NCI-H146 treated with DMSO at 0.1 percent for 48 hours (cell line): ENCODE measurements around the gene TMEM128.
"Not testable (repeated sequence)": the region's sequence is repeated elsewhere in the genome, so short reads cannot be mapped to it uniquely, and the experiment has no call there.

Experiments
- DNase-seq: peaks from one replicate; lab custom pipeline; 2025; ENCODE audit not compliant: unreplicated experiment; lab: John Stamatoyannopoulos, UW

The TMEM128 gene

GRCh38 chr4:4256799-4257198, 8.8 kb upstream of the TMEM128 start:
- no peak for DNase-seq

DNA sequence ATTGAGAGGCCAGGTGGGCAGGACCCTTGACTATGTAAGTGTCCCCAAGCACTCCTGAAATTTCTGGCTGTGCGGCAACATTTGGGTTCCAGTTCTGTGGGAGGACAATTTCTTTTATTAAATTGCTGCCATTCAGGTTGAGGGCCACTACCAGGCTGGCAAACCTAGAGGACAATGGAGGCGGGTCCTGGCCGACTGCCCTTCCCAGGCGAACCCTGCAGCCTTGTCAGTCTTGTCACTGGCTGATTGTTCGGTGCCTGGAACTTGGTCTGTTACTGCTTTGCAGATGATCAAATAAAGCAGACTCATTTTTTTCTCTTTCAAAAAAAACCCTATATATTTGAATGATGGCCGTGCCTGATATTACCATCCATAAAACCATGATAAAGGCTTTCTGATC, 6.6 kb upstream of the TMEM128 start:
- DNase-seq, result no peak

DNA sequence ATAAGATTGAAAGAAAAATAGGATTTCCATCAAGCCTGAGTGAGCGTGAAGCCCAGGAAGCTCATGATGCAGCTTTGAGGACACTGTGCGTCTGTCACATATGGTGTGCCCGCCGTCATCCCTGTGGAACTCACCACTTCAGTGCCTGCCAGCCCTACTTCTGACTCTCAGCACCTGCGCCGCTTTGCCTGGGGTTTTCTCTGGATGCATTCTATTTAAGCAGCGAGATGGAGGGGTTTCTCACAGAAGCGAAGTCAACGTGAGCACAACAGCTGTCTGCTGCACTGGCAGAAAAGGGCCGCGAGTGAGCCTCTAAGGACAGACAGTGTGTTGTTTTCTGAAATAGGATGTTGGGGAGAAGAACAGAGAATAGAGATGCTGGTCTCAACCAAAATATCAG, 6.2 kb upstream of the TMEM128 start:
- no peak for DNase-seq

- DNase-seq, result no peak
These were observed 1.8 kb upstream of the TMEM128 start for GRCh38 chr4:4249866-4250265.

- DNase-seq, result not testable (repeated sequence)
These were observed 1.3 kb upstream of the TMEM128 start for GRCh38 chr4:4249342-4249741.

DNA sequence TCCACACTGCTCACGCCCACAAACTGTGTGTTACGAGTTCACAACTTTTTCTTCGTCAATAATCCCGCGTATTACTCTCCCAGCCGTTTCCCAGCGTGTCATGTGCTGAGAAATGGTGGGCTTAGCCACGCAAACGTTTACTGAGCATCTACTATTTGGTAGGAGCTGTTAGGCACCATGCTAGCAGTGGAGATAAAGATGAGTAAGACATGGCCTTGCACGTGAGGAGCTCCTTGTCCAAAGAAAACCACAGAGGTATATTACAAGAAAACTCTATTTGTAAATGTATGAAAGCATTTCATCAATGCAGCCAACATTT, 821 bp upstream of the TMEM128 start:
- DNase-seq, result no peak

DNA sequence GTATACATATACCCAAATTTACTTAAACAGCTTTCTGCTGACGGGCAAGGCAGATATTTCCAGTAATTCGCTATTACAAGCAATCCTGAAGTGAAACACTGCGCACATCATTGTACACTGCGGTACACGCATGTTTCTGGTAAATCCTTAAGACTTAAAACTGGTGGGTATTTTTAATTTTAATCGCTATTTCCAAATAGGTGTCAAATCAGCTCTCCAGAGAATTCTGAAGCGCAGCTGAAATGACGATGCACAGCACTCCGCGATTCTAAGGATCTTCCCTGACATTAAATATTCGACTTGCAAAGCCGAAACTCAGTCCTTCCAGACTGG, 361 bp downstream of the TMEM128 start:
- no peak for DNase-seq

DNA sequence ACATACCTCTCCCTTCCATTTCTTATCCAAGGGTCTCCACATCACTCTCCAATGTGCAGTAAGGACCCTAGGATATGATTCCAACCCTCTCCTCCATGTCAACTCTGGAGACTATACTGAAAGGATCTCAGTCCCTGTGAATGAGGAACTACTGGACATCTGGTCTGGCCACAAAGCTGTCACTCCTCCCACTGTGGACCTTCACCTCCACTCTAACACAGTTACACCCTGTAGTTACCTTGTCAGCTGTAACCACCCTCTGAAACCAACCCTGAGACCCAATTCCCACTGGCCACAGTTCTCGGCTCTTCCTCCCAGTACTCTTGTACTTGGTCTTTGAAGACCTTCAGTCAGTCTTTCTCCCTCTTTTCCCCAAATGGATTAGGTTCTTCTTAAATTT, 2.9 kb downstream of the TMEM128 start:
- no peak for DNase-seq

DNA sequence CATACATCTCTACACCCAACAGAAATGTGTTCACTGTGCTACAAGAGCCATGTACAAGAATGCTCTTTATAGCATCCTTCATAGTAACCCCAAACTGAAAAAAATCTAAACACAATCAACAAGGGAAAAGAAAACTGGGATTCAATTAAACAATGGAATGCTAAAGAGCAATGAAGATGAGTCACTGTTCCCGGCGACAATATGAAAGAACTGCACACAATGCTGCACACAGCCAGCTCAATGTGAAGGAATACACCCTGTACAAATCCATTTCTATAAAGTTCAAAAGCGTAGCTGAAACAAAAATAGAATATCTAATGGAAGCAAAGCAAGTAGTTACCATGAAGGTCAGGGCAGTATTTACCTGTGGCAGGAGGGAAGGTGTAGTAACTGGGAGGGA, 8.5 kb downstream of the TMEM128 start:
- not testable (repeated sequence) for DNase-seq

- DNase-seq, result no peak
These were observed 14.4 kb downstream of the TMEM128 start for GRCh38 chr4:4233610-4234009.

- DNase-seq, result no peak
These were observed 19.7 kb downstream of the TMEM128 start for GRCh38 chr4:4228356-4228668.

GRCh38 chr4:4227510-4228355, 20.3 kb downstream of the TMEM128 start:
- DNase-seq, result no peak

- no peak for DNase-seq
These were observed 21.2 kb downstream of the TMEM128 start, which contains the start of gene OTOP1 for GRCh38 chr4:4226606-4227438. Gene OTOP1, minus strand, starts transcription at chr4:4226929. Its CDS starts 65 bp downstream, at chr4:4226864.

GRCh38 chr4:4225915-4226605, 22.0 kb downstream of the TMEM128 start:
- no peak for DNase-seq

GRCh38 chr4:4217113-4217512, 30.9 kb downstream of the TMEM128 start:
- DNase-seq, result no peak

- DNase-seq, result no peak
These were observed 31.4 kb downstream of the TMEM128 start for GRCh38 chr4:4216648-4217047.

DNA sequence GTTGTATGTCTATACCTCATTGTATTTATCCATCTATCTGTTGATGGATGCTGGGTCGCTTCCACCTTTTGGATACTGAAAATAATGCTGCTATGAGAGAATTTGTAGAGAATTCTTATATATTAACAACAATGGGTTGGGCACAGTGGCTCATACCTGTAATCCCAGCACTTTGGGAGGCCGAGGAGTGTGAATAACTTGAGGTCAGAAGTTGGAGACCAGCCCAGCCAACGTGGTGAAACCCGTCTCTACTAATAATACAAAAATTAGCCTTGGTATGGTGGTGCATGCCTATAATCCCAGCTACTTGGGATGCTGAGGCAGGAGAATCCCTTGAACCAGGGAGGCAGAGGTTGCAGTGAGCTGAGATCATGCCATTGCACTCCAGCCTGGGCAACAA, 34.3 kb downstream of the TMEM128 start:
- not testable (repeated sequence) for DNase-seq

DNA sequence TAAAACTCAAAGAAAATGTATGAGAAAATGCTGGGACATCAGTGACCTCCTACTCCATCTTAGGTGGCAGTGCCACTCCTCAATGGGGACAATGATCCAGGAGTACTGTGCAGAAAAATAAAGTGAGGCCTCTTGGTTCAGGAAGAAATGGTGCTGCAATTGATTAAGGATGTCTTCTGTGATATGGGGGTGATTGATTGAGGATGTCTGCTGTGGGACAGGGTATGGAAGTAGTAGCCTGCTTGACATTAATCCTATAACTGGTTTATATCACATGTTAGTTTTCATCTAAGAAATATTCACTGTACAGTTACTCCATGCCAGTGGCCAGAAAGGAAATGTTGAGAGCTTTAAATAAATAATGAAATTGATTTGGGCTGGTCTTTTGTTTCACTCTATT, 41.8 kb downstream of the TMEM128 start:
- DNase-seq, result no peak

- no peak for DNase-seq
These were observed 43.6 kb downstream of the TMEM128 start for GRCh38 chr4:4204401-4204745.

DNA sequence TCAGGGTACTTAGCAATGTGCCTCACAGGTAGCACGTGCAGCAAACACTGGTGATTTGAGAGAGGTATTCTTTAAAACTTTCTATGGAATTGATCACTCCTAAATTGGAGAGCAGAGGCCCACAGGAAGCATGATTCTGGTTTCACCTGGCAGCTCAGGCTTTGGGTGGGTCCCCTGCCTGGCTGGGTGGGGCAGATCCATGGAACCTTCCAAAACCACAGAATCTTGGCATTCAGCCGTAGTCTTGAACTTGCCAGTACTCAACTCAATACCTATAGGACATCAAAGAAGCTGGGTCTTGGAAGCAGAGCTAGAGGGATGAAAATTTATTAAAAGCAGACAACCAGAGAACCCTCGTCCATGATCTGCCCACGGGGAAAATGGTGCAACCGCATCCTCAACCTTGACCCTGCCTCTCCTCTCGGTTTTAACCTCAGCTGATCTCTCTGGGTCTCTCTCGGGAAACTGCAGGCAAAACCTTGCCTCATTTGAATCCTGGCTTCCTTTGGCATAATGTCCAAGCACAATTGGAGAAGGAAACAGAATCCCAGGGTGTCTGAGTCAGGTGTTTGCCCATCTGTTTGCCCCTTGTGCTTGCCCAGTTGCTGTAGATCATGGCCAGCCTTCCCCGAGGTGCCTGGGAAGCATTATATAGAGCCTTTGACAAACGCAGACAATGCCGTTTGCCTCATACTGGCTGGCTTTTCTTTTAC, 44.2 kb downstream of the TMEM128 start:
- no peak for DNase-seq

GRCh38 chr4:4202510-4202909, 45.5 kb downstream of the TMEM128 start:
- no peak for DNase-seq
